GM12865 (cell line): ENCODE results near the gene KCNK10.
A peak's percentile ranks its signal among the peaks of the same experiment; 100 is the strongest.

Source experiments
- DNase-seq: peaks from one replicate; pipeline ENCODE4 v3.0.0; 2010; ENCODE audit warnings: low read depth
- H3K4me3 ChIP-seq: 2 replicates; pipeline ENCODE4 v1.5.1; 2011; ENCODE audit warnings: mild to moderate bottlenecking, low read depth, low read length, control low read depth
- TF ChIP-seq, protein P1 (sequence below): IDR thresholded peaks from 2 replicates; pipeline ENCODE4 v1.5.1; 2011; ENCODE audit warnings: low read length, control low read depth, low read depth, inconsistent platforms; ENCODE audit not compliant: insufficient read depth; ENCODE audit errors: missing control alignments

Gene KCNK10, protein sequence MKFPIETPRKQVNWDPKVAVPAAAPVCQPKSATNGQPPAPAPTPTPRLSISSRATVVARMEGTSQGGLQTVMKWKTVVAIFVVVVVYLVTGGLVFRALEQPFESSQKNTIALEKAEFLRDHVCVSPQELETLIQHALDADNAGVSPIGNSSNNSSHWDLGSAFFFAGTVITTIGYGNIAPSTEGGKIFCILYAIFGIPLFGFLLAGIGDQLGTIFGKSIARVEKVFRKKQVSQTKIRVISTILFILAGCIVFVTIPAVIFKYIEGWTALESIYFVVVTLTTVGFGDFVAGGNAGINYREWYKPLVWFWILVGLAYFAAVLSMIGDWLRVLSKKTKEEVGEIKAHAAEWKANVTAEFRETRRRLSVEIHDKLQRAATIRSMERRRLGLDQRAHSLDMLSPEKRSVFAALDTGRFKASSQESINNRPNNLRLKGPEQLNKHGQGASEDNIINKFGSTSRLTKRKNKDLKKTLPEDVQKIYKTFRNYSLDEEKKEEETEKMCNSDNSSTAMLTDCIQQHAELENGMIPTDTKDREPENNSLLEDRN

DNA sequence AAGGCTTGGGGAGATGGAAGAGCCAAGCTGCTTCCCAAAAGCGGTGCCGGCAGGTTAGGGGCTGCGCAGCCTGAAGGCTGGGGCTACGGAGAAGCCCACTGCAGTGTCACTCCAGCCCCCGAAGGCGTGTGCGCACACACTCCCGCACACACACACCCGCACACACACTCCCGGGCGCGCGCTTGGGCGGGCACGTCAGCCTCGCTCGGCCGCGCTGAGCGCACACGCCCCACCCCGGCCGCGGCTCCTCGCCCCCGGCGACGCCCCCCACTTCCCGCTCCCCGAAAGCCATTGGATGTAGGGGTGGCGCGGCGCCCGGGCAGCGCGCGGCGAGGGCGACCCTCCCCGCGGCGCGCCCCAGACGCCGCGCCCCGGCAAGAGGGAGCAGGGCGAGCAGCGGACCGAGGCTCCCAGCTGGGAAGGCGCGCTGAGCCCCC is at the start of gene KCNK10:
Gene KCNK10 (minus strand): TSS at position 184 of the 437 bp plus-strand sequence. CDS start 471 bp downstream, outside the sequence.
- TF ChIP-seq, protein P1, sequence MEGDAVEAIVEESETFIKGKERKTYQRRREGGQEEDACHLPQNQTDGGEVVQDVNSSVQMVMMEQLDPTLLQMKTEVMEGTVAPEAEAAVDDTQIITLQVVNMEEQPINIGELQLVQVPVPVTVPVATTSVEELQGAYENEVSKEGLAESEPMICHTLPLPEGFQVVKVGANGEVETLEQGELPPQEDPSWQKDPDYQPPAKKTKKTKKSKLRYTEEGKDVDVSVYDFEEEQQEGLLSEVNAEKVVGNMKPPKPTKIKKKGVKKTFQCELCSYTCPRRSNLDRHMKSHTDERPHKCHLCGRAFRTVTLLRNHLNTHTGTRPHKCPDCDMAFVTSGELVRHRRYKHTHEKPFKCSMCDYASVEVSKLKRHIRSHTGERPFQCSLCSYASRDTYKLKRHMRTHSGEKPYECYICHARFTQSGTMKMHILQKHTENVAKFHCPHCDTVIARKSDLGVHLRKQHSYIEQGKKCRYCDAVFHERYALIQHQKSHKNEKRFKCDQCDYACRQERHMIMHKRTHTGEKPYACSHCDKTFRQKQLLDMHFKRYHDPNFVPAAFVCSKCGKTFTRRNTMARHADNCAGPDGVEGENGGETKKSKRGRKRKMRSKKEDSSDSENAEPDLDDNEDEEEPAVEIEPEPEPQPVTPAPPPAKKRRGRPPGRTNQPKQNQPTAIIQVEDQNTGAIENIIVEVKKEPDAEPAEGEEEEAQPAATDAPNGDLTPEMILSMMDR, result no peak

DNA sequence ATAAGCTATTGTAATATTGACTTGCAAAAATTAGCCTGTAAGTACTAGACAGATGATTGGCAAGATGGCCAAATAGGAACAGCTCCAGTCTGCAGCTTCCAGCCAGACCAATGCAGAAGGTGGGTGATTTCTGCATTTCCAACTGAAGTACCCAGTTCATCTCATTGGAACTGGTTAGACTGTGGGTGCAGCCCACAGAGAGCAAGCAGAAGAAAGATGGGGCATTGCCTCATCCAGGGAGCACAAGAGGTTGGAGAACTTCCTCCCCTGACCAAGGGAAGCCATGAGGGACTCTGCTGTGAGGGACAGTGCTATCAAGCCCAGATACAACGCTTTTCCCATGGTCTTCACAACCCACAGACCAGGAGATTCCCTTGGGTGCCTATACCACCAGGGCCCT is 46.4 kb upstream of the KCNK10 start:
- TF ChIP-seq, protein P1, result no peak
- no peak for DNase-seq
- no peak overlapping the region for H3K4me3 ChIP-seq

More for the DNA sequence above, at the start of gene KCNK10:
- peak within 1 kb of the TSS; percentile 65 for H3K4me3 ChIP-seq
- peak; percentile 13 for DNase-seq

DNA sequence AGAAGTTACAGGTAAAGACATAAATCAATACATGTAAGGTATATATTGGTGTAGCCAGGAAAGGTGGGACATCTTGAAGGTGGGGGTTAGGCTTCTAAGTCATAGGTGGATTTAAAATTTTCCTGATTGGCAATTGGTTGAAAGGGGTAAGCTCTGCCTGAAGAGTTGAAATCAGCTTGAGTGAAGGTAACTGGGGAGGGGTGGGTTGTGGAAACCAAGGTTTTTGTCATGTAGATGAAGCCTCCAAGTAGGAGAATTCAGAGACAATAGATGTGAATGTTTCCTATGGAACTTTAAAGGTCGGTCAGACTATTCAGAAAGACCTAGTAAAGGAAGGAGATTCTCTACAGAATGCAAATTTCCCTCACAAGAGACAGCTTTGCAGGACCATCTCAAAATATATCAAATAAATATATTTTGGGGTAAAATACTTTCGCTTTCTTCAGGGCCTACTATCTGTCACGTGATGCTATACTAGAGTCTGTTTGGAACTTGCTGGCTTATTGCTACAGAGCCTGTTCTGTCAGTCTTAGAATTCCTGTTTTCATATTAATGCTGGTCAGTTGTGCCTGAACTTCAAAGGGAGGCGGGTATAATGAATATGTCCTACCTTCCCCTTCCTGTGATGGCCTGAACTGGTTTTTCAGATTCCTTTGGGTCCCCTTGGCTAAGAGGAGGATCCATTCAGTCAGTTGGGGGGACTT is 41.8 kb upstream of the KCNK10 start:
- no peak overlapping the region for H3K4me3 ChIP-seq
- TF ChIP-seq, protein P1, result no peak
- no peak for DNase-seq

DNA sequence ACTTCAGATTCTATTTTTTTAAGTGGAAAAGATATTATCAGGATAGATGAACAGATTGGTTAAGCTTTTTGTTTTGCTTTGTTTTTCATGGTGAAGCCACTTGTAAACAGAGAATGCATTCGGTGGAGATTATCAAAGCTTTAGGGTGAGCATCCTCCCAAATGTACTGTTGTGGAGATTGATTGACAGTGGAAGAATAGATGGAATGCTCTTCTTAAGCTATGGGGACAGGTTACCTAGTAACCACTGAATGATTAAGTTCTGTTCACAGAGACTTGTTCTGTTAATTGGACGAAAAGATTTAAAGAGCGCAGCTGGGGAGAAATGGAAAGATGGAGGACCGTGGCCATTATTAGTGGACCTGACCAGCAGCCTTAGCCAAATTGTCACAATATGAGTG is 40.6 kb upstream of the KCNK10 start:
- no peak for DNase-seq
- H3K4me3 ChIP-seq, result no peak overlapping the region
- TF ChIP-seq, protein P1, result no peak

DNA sequence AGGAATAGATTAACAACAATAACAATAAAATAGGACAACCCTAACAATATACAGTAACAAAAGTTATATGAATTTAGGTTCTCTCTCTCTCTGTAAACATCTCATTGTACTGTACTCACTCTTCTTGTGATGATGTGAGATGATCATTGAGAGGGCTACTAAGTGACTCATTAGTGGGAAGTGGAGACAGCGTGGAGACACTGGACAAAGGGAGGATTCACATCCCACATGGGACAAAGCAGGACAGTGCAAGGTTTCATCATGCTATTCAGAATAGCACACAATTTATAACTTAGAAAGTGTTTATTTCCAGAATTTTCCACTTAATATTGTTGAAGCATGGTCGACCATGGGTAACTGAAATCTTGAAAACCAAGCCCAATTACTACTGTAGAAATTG is 36.4 kb upstream of the KCNK10 start:
- H3K4me3 ChIP-seq, result no peak overlapping the region
- no peak for DNase-seq
- TF ChIP-seq, protein P1, result no peak

DNA sequence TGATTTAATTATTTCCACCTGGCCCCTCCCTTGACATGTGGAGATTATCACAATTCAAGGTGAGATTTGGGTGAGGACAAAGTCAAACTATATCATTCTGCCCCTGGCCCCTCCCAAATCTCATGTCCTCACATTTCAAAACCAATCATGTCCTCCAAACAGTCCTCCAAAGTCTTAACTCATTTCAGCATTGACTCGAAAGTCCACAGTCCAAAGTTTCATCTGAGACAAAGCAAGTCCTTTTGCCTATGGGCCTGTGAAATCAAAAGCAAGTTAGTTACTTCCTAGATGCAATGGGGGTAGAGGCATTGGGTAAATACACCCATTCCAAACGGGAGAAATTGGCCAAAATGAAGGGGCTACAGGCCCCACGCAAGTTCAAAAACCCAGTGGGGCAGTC is 31.3 kb upstream of the KCNK10 start:
- no peak overlapping the region for H3K4me3 ChIP-seq
- no peak for DNase-seq
- TF ChIP-seq, protein P1, result no peak
